GM21390 (cell line): ENCODE data around the gene KLRF2.

Source experiments
- ATAC-seq: cut with Tn5 transposase; IDR thresholded peaks from one replicate; pipeline ENCODE4 v1.9.1; 2021; ENCODE audit not compliant: unreplicated experiment

KLRF2 gene

DNA sequence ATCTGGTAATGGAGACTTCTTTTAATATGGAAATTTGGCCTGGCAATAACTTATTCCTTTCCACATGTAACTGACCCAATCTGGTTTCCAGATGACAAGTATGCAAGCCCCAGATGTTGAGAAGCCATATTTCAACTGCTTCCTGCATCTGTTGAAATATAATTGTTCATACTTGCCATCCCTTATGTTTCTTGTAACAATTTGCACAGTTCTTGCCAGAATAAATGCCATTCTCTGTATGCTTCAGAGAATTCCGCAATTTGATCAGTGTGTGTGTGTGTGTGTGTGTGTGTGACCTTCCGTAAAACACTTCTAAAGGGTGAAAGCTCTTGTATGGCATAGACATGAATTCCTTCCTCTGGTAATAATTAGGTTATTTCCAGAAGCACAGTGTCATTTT lies 52.7 kb downstream of the KLRF2 start:
- no peak for ATAC-seq

DNA sequence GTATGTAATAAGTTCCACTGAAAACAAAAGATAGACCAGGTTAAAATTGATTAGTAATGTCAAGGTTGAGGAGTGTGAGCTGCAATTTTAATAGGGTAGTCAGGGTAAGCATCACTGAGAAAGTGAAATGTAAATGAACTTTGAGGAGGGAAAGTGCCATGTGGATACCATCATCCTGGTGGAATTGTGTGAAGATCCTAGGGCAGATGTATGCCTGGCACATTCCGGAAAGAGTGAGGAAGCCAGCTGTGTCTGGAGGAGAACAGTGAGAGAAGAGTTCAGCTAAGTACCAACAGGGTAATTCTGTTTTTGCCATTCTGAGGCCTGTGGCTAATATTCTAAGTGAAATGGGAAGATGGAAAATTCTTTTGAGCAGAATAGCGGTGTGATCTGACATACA lies 53.7 kb downstream of the KLRF2 start:
- ATAC-seq = no peak

DNA sequence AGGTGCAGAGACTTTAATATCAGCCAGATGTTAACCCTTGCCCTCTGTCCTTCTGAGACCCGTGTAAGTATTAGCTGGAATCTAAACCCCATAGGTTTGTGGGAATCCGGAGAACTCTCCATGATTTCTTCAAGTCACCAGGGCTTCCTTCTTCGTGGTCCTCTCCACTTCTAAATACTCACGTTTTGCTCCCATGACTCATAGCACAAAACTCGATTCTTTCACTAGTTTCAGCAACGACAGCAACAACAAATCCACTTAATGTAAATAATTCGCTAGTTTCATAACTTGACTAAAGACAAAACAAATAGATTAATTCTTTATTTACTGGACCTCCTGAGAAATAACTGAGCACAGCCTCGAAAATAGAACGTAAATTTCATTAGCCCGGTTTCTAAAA lies 55.3 kb downstream of the KLRF2 start:
- no peak for ATAC-seq

DNA sequence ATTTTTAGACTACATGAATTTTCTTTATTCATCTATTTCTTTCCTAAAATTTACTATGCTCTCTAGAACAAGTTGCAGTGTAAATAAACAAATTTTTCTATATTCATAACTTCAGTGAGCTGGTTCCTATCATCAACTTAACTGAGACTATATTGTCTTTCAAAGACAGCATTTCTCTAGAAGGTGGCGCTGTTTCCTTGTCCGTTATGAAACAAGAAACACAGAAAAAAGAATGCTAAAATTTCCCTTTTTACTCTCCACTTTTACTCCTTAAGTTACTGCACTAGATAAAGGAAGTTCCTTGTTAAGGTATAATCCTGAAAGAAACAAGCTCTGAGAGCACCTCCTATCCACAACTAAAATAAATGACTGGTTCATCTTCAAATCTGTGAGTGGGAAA lies 59.1 kb downstream of the KLRF2 start:
- ATAC-seq = no peak

DNA sequence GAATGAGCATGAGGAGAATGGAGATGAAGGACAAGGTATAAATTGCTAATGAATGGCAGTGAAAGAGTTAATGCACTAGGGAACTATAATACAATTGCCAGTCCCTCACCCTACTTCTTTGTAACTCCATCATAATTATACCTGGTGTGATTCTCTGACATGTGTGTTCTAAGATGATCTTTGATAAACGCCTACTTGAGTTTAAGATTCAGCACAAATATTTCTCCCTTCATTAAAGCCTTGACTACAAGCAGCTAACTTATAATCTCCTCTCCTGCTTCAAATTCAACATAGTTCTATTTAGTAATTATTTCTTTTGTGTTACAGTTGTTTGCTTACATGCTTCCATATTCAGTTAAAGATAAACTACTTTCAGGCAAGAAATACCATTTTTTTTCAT lies 60.5 kb downstream of the KLRF2 start:
- ATAC-seq = no peak

DNA sequence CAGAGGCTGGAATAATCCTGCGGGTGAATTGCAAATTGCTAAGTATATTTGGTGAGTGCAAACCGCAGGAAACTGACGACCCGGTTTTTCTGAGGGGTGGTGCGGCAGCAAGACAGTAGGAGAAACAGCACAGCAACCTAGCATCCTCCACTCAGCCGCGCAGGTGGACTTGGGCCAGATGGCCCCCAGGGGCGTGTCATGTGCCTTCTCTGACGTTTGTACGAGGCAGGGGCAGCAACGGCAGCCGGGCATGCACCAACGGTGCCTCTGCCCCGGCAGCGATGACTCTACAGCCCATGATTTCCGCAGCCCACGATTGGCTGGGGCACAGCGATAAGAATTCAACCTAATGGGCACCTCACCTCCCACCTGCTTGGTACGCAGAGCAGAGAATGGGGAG lies 62.0 kb downstream of the KLRF2 start:
- no peak for ATAC-seq

DNA sequence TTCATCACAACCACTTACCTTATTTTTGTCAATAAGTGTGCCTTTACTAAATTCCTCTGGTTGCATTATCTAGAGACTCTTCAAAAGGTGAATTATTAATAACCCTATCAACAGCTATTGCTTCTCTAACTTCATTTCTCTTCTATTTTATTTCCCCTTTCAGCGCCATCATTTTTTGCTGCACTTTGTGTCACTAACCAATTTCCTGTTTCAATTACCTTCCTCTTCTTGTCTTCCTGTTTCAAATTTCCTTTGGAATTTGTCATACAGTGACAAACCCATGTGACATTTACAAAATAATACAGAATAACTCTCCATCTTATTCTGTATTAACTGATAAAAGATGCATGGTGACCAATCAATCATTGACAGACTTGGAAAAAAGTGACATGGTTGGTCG lies 63.1 kb downstream of the KLRF2 start:
- no peak for ATAC-seq
